Aorta (tissue), 5 donors: ENCODE data around the gene OR8G1. TPM values are rescaled to one million over a fixed set of nuclear protein-coding genes. Genes with fewer than 3 reads are reported as not detected.
A peak's percentile ranks its signal among the peaks of the same experiment; 100 is the strongest.

Source experiments
- ATAC-seq: fragments of 200-7000 bp; cut with Tn5 transposase; one replicate; pipeline ENCODE4 v1.9.1; 2022; ENCODE audit warnings: moderate library complexity; ENCODE audit not compliant: low FRiP score
- DNase-seq, 2 donors: peaks; one replicate each; pipeline ENCODE4 v3.0.0-alpha.2; 2020
- H3K27ac ChIP-seq, 2 donors: one replicate each; pipeline ENCODE4 v1.5.1; 2013; ENCODE audit warnings: low read length in 2 of 2, mild to moderate bottlenecking in 2 of 2, moderate library complexity in 2 of 2, control low read depth in 1 of 2, inconsistent platforms in 1 of 2, low read depth in 1 of 2
- H3K27me3 ChIP-seq, 2 donors: one replicate each; pipeline ENCODE4 v1.6.1; 2013; ENCODE audit warnings: control low read depth in 1 of 2, low read length in 1 of 2, mild to moderate bottlenecking in 1 of 2, moderate library complexity in 1 of 2; ENCODE audit not compliant: insufficient read depth in 2 of 2, control insufficient read depth in 1 of 2
- H3K36me3 ChIP-seq, 2 donors: one replicate each; pipeline ENCODE4 v1.6.1; 2013; ENCODE audit warnings: control low read depth in 1 of 2, low read length in 1 of 2, mild to moderate bottlenecking in 1 of 2; ENCODE audit not compliant: insufficient read depth in 2 of 2, control insufficient read depth in 1 of 2
- H3K4me1 ChIP-seq, 2 donors: one replicate each; pipeline ENCODE4 v1.6.1; 2013; ENCODE audit warnings: low read length in 2 of 2, control low read depth in 1 of 2, mild to moderate bottlenecking in 1 of 2, moderate library complexity in 1 of 2; ENCODE audit not compliant: insufficient read depth in 2 of 2, control insufficient read depth in 1 of 2
- H3K4me3 ChIP-seq, 2 donors: one replicate each; pipeline ENCODE4 v1.5.1; 2013; ENCODE audit warnings: low read length in 2 of 2, control low read depth in 1 of 2, mild to moderate bottlenecking in 1 of 2
- H3K9me3 ChIP-seq: one replicate; pipeline ENCODE4 v1.6.1; 2013; ENCODE audit warnings: mild to moderate bottlenecking, low read length; ENCODE audit not compliant: control insufficient read depth
- WGBS, 2 donors: extraction: QIAGEN DNeasy Blood & Tissue Kit; methylation state at CpG; one replicate each; pipeline ENCODE4 v1.1.7; 2013; 5-methylcytosine and 5-hydroxymethylcytosine counted together
- intact Hi-C, 2 donors: fragments of 100-400 bp; cut with DNase I; formaldehyde crosslinking; loops; one replicate each; pipeline versions ENCODE4 v1.14.2 to v1.15.0; 2022
- polyA plus RNA-seq, 2 donors: library from polyadenylated mRNA; stranded (reverse); fragments of 200-250 nt; gene quantifications; one replicate each; pipeline ENCODE4 v1.2.3, GENCODE V29; 2013
- total RNA-seq, 2 donors: library from RNA; stranded (reverse); fragmentation: NEBNext Ultra II Directional; extraction: Animal tissue kit (Norgen Biotek cat#: 25700); gene quantifications; one replicate each; pipeline ENCODE4 v1.2.1, GENCODE V29; 2021
- donor health status: healthy with polysubstance abuse.
- donor health status: Bipolar disorder and iron deficiency.
- donor health status: DM: no; HTN: no; CAD: no.
- donor health status: DM: no; HTN: no; CAD: no.
- donor health status: DM: yes; HTN: yes; CAD: no.

Gene OR8G1
- total and polyA plus RNA-seq, 4 donors = not detected

GRCh38 chr11:124301548-124301947, 60.7 kb downstream of the OR8G1 start:
- no peaks in the 10 kb centered on the region for H3K9me3 ChIP-seq
- H3K27me3 ChIP-seq = no peaks in the 10 kb centered on the region
- no peaks in the 10 kb centered on the region for H3K36me3 ChIP-seq
- intact Hi-C loops = no loop called here
- peak; percentile 76 for ATAC-seq
- H3K27ac ChIP-seq = no peak overlapping the region
- DNase-seq = no peak
- no peak overlapping the region for H3K4me3 ChIP-seq
- WGBS, 2 donors = 59 to 74% methylated on average over 3 of the region's 3 CpGs
- H3K4me1 ChIP-seq = no peaks in the 10 kb centered on the region

- Histone ChIP-seq H3K27me3 (no peaks in the 10 kb centered on the region), H3K9me3 (no peaks in the 10 kb centered on the region), H3K36me3 (no peaks in the 10 kb centered on the region), H3K4me1 (no peaks in the 10 kb centered on the region), H3K4me3 (no peak overlapping the region), H3K27ac (no peak overlapping the region)
- ATAC-seq (no peak), DNase-seq (no peak)
- intact Hi-C loops = no loop called here
- WGBS, 2 donors = 45 to 50% methylated on average over 3 of the region's 3 CpGs
Measured at GRCh38 chr11:124302347-124303125, 61.6 kb downstream of the OR8G1 start.

Other genes starting within 250 kb of the OR8G1 start
- not detected for gene OR10G6, start 245.9 kb upstream of the OR8G1 start, total RNA-seq
- gene OR10G6, start 245.9 kb upstream of the OR8G1 start, polyA plus RNA-seq = not detected
- gene OR10G4, start 228.1 kb upstream of the OR8G1 start, total RNA-seq = not detected
- gene OR10G4, start 228.1 kb upstream of the OR8G1 start, polyA plus RNA-seq = not detected
- not detected for gene OR10G9, start 218.1 kb upstream of the OR8G1 start, total RNA-seq
- not detected for gene OR10G9, start 218.1 kb upstream of the OR8G1 start, polyA plus RNA-seq
- not detected for gene OR10G8, start 214.3 kb upstream of the OR8G1 start, total RNA-seq
- not detected for gene OR10G8, start 214.3 kb upstream of the OR8G1 start, polyA plus RNA-seq
- not detected for gene OR10G7, start 199.8 kb upstream of the OR8G1 start, total RNA-seq
- gene OR10G7, start 199.8 kb upstream of the OR8G1 start, polyA plus RNA-seq = not detected
- 10 to 100 TPM; 24.5 to 56.7 TPM for gene VWA5A, start 125.6 kb upstream of the OR8G1 start, total RNA-seq
- 10 to 100 TPM in 1 of 2 donors, 1 to 10 TPM in 1; 9.9 to 27.8 TPM for gene VWA5A, start 125.6 kb upstream of the OR8G1 start, polyA plus RNA-seq
- not detected for gene OR10D3, start 57.8 kb upstream of the OR8G1 start, total RNA-seq
- gene OR10D3, start 57.8 kb upstream of the OR8G1 start, polyA plus RNA-seq = not detected
- gene OR8G5, start 15.3 kb downstream of the OR8G1 start, total RNA-seq = not detected
- not detected for gene OR8G5, start 15.3 kb downstream of the OR8G1 start, polyA plus RNA-seq
- gene OR8D1, start 72.9 kb downstream of the OR8G1 start, total RNA-seq = not detected
- gene OR8D1, start 72.9 kb downstream of the OR8G1 start, polyA plus RNA-seq = not detected
- not detected for gene OR8D2, start 79.1 kb downstream of the OR8G1 start, total RNA-seq
- gene OR8D2, start 79.1 kb downstream of the OR8G1 start, polyA plus RNA-seq = not detected
- gene OR8B2, start 143.4 kb downstream of the OR8G1 start, total RNA-seq = not detected
- gene OR8B2, start 143.4 kb downstream of the OR8G1 start, polyA plus RNA-seq = not detected
- gene OR8B3, start 157.9 kb downstream of the OR8G1 start, total RNA-seq = not detected
- gene OR8B3, start 157.9 kb downstream of the OR8G1 start, polyA plus RNA-seq = not detected
- not detected for gene OR8B4, start 183.8 kb downstream of the OR8G1 start, total RNA-seq
- gene OR8B4, start 183.8 kb downstream of the OR8G1 start, polyA plus RNA-seq = not detected
- not detected for gene OR8B8, start 204.6 kb downstream of the OR8G1 start, total RNA-seq
- not detected for gene OR8B8, start 204.6 kb downstream of the OR8G1 start, polyA plus RNA-seq